ENCODE results near the gene ATOH7. TPM values are rescaled to one million over a fixed set of nuclear protein-coding genes. Genes with fewer than 3 reads are reported as not detected.

ATOH7 gene
- total and polyA plus RNA-seq, 4 donors, result 0.23 TPM; not detected in 3

Other genes with a start within 250 kb of the ATOH7 start
- gene HERC4, start 156.8 kb downstream of the ATOH7 start, total RNA-seq, result 100 to 1,000 TPM in 1 of 2 donors, 10 to 100 TPM in 1; 81.9 to 108 TPM
- 10 to 100 TPM in 1 of 2 donors, 1 to 10 TPM in 1; 9.5 to 28.0 TPM for gene HERC4, start 156.8 kb downstream of the ATOH7 start, polyA plus RNA-seq
- gene MYPN, start 122.6 kb downstream of the ATOH7 start, total RNA-seq, result under 1 TPM in 1 of 2 donors, not detected in 1; 0.10 TPM
- under 1 TPM in 1 of 2 donors, not detected in 1; 0.25 TPM for gene MYPN, start 122.6 kb downstream of the ATOH7 start, polyA plus RNA-seq
- 100 to 1,000 TPM; 106 to 121 TPM for gene HNRNPH3, start 100.0 kb upstream of the ATOH7 start, total RNA-seq
- gene HNRNPH3, start 100.0 kb upstream of the ATOH7 start, polyA plus RNA-seq, result 100 to 1,000 TPM; 135 to 200 TPM
- gene PBLD, start 100.8 kb upstream of the ATOH7 start, total RNA-seq, result 1 to 10 TPM; 6.8 to 7.7 TPM
- 10 to 100 TPM in 1 of 2 donors, 1 to 10 TPM in 1; 5.8 to 36.8 TPM for gene PBLD, start 100.8 kb upstream of the ATOH7 start, polyA plus RNA-seq
- 10 to 100 TPM; 31.6 to 44.6 TPM for gene RUFY2, start 175.2 kb upstream of the ATOH7 start, total RNA-seq
- 10 to 100 TPM in 1 of 2 donors, 1 to 10 TPM in 1; 9.1 to 14.9 TPM for gene RUFY2, start 175.2 kb upstream of the ATOH7 start, polyA plus RNA-seq
- 1 to 10 TPM; 3.9 to 5.9 TPM for gene DNA2, start 239.9 kb upstream of the ATOH7 start, total RNA-seq
- 1 to 10 TPM in 1 of 2 donors, under 1 TPM in 1; 0.64 to 2.5 TPM for gene DNA2, start 239.9 kb upstream of the ATOH7 start, polyA plus RNA-seq